Measurements from ENCODE around the gene TRPC4AP.

Gene TRPC4AP

DNA sequence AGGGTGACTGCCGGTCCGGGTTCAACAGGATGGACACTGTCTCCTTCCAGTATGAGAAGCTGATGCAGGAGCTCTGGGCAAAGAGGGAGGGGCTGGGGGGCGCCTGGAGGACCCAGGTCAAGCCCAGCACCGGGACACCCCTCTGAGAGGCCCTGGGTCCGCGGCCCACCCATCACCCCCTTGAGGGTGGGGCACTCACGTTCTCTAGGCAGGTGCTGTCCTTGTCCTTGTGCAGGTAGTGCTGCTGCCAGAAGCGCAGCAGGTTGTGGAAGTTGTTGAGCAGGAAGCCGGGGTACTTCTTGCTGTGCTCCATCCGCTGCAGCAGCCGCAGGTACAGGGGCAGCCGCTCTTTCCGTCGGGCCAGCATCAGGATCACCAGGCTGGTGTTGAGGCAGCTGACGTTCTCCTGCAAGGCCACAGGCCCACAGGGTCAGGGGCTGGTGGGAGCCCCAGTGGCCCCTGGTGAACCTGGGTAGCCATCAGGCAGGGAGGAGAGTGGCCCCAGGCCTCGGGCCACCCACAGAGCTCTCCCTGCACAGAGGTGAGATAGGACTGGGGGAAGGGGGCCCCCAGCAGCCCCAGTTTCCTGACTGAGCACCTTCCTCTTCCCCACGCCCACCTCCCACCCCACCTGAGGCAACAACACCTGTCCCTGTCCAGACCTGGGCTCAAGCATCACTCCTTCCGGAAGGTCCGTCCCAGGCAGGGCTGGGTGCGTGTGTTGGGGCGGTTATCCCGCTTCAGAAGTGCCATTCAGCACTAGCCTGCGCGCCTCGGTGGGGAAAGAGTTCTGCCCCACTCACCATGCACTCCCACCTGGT lies 89.2 kb downstream of the TRPC4AP start:
- DNase-seq (ENCODE audit: low read depth, low spot score), result no peak
- Histone ChIP-seq H3K27me3 (ENCODE audit: control insufficient read depth, insufficient read depth, low read length) (no peaks in the 10 kb centered on the region), H3K27ac (ENCODE audit: low read length) (no peak overlapping the region), H3K36me3 (ENCODE audit: control insufficient read depth, insufficient read depth, low read length) (peaks cover 62% of the 10 kb centered on the region), H3K4me1 (ENCODE audit: control insufficient read depth, insufficient read depth, low read length) (no peaks in the 10 kb centered on the region; the same call in 1 of the 2 replicates), H3K4me3 (ENCODE audit: low read length) (no peak overlapping the region), H3K9me3 (ENCODE audit: control insufficient read depth, insufficient read depth, low read length) (no peaks in the 10 kb centered on the region)
- no CpG with 5 or more reads among the region's 25 CpGs for WGBS (ENCODE audit: insufficient coverage, insufficient read length)

DNA sequence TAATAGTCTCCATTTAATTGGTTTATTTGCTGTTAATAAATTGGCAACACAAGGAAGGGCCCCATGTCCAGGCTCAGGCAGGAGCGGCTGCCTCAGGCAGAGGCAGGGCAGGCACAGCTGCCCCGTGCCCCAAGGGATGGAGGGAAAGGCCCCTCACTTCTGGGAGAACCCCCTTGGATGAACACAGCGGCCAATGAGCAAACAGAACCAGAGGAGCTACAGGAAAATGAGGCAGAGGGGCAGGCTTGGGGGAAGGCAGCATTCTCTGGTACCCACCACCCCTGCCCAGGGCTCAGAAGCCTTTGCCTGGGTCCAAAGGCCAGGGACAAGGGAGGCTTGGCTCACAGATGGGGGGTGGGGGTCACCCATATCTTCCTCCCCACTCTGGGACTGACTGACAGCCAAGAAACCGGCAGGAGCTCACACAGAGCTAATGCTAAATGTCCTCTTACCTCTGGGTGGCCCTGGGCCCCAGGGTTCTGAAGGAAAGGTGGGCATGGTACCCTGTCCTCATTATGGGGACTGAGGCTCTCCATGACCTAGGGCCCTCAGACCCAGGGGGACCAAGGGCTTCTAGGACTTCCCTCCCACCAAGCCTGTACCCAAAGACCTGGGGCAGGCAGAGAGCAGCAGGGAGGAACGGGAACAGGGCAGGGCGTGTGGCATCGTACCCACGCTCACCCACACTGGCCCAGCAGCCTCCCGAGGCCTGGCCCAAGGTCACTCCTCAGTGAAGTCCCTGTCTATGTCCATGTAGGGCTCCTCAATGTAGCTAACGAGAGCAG lies 90.0 kb downstream of the TRPC4AP start:
- H3K4me1 ChIP-seq (ENCODE audit: control insufficient read depth, insufficient read depth, low read length), result no peaks in the 10 kb centered on the region; the same call in 1 of the 2 replicates
- WGBS (ENCODE audit: insufficient coverage, insufficient read length), result no CpG with 5 or more reads among the region's 10 CpGs
- H3K9me3 ChIP-seq (ENCODE audit: control insufficient read depth, insufficient read depth, low read length), result no peaks in the 10 kb centered on the region
- H3K4me3 ChIP-seq (ENCODE audit: low read length), result no peak overlapping the region
- no peaks in the 10 kb centered on the region for H3K27me3 ChIP-seq (ENCODE audit: control insufficient read depth, insufficient read depth, low read length)
- peaks cover 56% of the 10 kb centered on the region for H3K36me3 ChIP-seq (ENCODE audit: control insufficient read depth, insufficient read depth, low read length)
- DNase-seq (ENCODE audit: low read depth, low spot score), result no peak
- H3K27ac ChIP-seq (ENCODE audit: low read length), result no peak overlapping the region

DNA sequence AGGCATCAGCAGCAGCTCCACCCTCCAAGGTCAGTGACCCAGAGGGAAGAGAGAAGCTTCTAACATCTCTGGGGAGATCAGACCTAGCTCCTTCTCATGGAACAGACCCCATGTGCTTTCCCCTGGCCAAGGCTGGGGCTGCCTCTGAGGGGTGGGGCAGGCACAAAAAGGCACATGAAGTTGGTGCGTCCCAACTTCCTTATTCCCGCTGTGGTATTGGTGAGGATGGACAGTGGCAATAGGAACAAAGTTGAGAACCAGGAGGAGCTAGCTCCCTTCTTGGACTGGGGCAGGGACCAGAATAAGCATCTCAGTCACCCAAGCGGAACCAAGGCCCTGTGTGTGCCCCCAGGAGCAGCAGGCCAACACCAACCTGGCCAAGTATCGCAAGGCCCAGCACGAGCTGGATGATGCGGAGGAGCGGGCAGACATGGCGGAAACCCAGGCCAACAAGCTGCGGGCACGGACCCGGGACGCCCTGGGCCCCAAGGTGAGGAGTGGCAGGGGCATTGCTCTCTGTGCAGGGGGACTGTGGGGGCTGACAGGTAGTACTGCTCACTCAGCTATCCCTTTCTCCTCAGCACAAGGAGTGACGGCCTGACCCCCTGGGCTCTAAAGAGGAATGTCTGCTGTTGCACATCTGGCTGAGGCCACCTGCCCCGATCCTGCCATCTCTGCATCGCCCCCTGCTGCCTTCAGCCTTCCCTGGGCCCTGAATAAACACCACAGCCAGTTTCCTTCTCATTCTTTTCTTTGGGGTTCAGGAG lies 90.8 kb downstream of the TRPC4AP start:
- no CpG with 5 or more reads among the region's 15 CpGs for WGBS (ENCODE audit: insufficient coverage, insufficient read length)

DNA sequence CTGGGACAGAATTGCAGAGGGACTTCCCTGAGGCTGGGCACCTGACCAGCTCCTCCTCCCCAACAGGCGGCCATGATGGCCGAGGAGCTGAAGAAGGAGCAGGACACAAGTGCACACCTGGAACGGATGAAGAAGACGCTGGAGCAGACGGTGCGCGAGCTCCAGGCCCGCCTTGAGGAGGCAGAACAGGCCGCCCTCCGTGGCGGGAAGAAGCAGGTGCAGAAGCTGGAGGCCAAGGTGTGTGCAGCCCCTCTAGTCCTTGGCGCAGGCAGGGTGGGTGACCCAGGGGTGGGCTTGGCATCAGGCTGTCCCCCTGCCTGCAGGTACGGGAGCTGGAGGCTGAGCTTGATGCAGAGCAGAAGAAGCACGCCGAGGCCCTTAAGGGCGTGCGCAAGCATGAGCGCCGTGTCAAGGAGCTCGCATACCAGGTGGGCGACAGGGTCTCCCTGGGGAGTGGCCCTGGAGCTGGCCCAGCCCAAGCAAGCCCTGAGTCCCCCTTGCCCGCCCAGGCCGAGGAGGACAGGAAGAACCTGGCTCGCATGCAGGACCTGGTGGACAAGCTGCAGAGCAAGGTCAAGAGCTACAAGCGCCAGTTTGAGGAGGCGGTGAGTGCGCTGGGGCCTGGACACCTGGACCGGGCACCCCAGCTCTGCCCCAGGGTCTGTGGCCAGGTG lies 91.5 kb downstream of the TRPC4AP start:
- no peak for DNase-seq (ENCODE audit: low read depth, low spot score)
- H3K27ac ChIP-seq (ENCODE audit: low read length), result no peak overlapping the region
- H3K36me3 ChIP-seq (ENCODE audit: control insufficient read depth, insufficient read depth, low read length), result peaks cover 53% of the 10 kb centered on the region
- no peaks in the 10 kb centered on the region for H3K9me3 ChIP-seq (ENCODE audit: control insufficient read depth, insufficient read depth, low read length)
- no peaks in the 10 kb centered on the region; the same call in 1 of the 2 replicates for H3K4me1 ChIP-seq (ENCODE audit: control insufficient read depth, insufficient read depth, low read length)
- H3K27me3 ChIP-seq (ENCODE audit: control insufficient read depth, insufficient read depth, low read length), result no peaks in the 10 kb centered on the region
- no CpG with 5 or more reads among the region's 28 CpGs for WGBS (ENCODE audit: insufficient coverage, insufficient read length)
- H3K4me3 ChIP-seq (ENCODE audit: low read length), result no peak overlapping the region

More for the DNA sequence above, 90.8 kb downstream of the TRPC4AP start:
- H3K9me3 ChIP-seq (ENCODE audit: control insufficient read depth, insufficient read depth, low read length), result no peaks in the 10 kb centered on the region
- H3K27me3 ChIP-seq (ENCODE audit: control insufficient read depth, insufficient read depth, low read length), result no peaks in the 10 kb centered on the region
- H3K4me1 ChIP-seq (ENCODE audit: control insufficient read depth, insufficient read depth, low read length), result no peaks in the 10 kb centered on the region; the same call in 1 of the 2 replicates
- H3K36me3 ChIP-seq (ENCODE audit: control insufficient read depth, insufficient read depth, low read length), result peaks cover 56% of the 10 kb centered on the region
- no peak overlapping the region for H3K4me3 ChIP-seq (ENCODE audit: low read length)
- no peak for DNase-seq (ENCODE audit: low read depth, low spot score)
- no peak overlapping the region for H3K27ac ChIP-seq (ENCODE audit: low read length)

DNA sequence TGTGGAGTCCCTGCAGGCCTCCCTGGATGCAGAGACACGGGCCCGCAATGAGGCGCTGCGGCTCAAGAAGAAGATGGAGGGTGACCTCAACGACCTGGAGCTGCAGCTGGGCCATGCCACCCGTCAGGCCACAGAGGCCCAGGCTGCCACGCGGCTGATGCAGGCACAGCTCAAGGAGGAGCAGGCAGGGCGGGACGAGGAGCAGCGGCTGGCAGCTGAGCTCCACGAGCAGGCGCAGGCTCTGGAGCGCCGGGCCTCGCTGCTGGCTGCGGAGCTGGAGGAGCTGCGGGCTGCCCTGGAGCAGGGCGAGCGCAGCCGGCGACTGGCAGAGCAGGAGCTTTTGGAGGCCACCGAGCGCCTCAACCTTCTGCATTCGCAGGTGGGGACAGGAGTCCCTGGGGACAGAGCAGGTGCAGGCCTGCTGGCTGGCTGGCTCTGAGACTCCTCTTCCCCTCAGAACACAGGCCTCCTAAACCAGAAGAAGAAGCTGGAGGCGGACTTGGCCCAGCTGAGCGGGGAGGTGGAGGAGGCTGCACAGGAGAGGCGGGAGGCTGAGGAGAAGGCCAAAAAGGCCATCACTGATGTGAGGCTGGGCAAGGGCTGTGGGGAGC lies 92.2 kb downstream of the TRPC4AP start:
- DNase-seq (ENCODE audit: low read depth, low spot score), result no peak
- Histone ChIP-seq H3K36me3 (ENCODE audit: control insufficient read depth, insufficient read depth, low read length) (peaks cover 48% of the 10 kb centered on the region), H3K27ac (ENCODE audit: low read length) (no peak overlapping the region), H3K4me3 (ENCODE audit: low read length) (no peak overlapping the region), H3K4me1 (ENCODE audit: control insufficient read depth, insufficient read depth, low read length) (no peaks in the 10 kb centered on the region; the same call in 1 of the 2 replicates), H3K27me3 (ENCODE audit: control insufficient read depth, insufficient read depth, low read length) (no peaks in the 10 kb centered on the region), H3K9me3 (ENCODE audit: control insufficient read depth, insufficient read depth, low read length) (no peaks in the 10 kb centered on the region)
- WGBS (ENCODE audit: insufficient coverage, insufficient read length), result no CpG with 5 or more reads among the region's 28 CpGs

DNA sequence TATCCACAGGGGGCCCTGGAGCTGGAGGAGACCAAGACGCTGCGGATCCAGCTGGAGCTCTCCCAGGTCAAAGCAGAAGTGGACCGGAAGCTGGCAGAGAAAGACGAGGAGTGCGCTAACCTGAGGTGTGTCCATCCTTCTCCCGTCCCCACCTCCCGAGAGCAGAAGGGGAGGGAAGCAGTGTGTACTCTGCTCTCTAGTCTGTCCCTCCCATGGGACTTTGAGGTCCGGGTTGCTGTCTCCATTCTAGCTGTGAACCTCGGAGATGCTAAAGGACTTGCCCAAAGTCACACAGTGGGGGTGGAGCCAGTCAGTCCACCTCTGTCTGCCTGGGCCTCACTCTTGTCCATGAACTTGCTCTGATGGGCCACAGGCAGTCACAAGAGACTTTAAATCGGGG lies 92.8 kb downstream of the TRPC4AP start:
- H3K4me1 ChIP-seq (ENCODE audit: control insufficient read depth, insufficient read depth, low read length), result no peaks in the 10 kb centered on the region; the same call in 1 of the 2 replicates
- no CpG with 5 or more reads among the region's 10 CpGs for WGBS (ENCODE audit: insufficient coverage, insufficient read length)
- H3K27me3 ChIP-seq (ENCODE audit: control insufficient read depth, insufficient read depth, low read length), result no peaks in the 10 kb centered on the region
- DNase-seq (ENCODE audit: low read depth, low spot score), result no peak
- no peaks in the 10 kb centered on the region for H3K9me3 ChIP-seq (ENCODE audit: control insufficient read depth, insufficient read depth, low read length)
- peaks cover 42% of the 10 kb centered on the region for H3K36me3 ChIP-seq (ENCODE audit: control insufficient read depth, insufficient read depth, low read length)
- H3K4me3 ChIP-seq (ENCODE audit: low read length), result no peak overlapping the region
- no peak overlapping the region for H3K27ac ChIP-seq (ENCODE audit: low read length)

DNA sequence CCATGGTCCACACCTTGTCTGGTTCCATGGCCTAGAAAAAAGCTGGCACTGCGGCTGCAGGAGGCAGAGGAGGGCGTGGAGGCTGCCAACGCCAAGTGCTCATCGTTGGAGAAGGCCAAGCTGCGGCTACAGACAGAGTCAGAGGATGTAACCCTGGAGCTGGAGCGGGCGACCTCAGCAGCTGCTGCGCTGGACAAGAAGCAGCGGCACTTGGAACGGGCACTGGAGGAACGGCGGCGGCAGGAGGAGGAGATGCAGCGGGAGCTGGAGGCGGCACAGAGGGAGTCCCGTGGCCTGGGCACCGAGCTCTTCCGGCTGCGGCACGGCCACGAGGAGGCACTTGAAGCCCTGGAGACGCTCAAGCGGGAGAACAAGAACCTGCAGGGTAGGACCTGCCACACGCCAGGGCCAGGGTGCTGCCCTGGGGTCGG lies 93.6 kb downstream of the TRPC4AP start:
- Histone ChIP-seq H3K4me3 (ENCODE audit: low read length) (no peak overlapping the region), H3K36me3 (ENCODE audit: control insufficient read depth, insufficient read depth, low read length) (peaks cover 34% of the 10 kb centered on the region), H3K9me3 (ENCODE audit: control insufficient read depth, insufficient read depth, low read length) (no peaks in the 10 kb centered on the region), H3K4me1 (ENCODE audit: control insufficient read depth, insufficient read depth, low read length) (no peaks in the 10 kb centered on the region; the same call in 1 of the 2 replicates), H3K27me3 (ENCODE audit: control insufficient read depth, insufficient read depth, low read length) (no peaks in the 10 kb centered on the region), H3K27ac (ENCODE audit: low read length) (no peak overlapping the region)
- DNase-seq (ENCODE audit: low read depth, low spot score), result no peak
- WGBS (ENCODE audit: insufficient coverage, insufficient read length), result no CpG with 5 or more reads among the region's 25 CpGs

DNA sequence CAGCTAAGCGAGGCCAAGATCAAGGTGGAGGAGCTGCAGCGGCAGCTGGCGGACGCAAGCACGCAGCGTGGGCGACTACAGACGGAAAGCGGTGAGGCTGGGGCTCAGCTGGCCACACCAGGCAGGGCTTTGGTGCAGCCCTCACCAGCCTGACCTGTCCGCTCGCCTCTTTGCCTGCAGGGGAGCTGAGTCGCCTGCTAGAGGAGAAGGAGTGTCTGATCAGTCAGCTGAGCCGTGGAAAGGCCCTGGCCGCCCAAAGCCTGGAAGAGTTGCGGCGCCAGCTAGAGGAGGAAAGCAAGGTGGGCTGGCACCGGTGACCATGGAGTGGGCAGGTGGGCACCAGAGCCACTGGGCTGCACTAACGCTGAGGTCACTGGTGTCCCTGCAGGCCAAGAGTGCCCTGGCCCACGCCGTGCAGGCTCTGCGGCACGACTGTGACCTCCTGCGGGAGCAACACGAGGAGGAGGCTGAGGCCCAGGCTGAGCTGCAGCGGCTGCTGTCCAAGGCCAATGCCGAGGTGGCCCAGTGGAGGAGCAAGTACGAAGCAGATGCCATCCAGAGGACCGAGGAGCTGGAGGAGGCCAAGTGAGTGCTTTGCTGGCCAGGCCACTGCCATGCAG lies 94.2 kb downstream of the TRPC4AP start:
- no peak for DNase-seq (ENCODE audit: low read depth, low spot score)
- WGBS (ENCODE audit: insufficient coverage, insufficient read length), result no CpG with 5 or more reads among the region's 28 CpGs

DNA sequence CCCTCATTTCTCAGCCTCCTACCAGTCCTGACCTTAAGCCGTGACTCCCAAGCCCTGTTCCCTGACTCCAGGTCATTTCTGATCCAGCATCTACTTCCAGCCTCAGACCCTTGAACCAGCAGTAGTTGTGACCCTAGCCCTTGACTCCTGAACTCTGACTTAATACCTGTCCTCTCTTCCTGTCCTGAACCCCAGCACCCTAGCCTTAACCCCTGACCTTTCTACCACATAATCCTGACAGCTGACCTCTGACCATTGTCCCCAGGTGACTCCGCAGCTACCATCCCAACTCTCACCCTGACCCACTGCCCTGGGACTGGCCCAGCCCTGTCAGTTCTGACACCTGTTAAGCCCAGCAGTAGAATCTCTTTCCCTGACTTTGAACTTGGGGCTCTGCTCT lies 94.8 kb downstream of the TRPC4AP start:
- no peak overlapping the region for H3K4me3 ChIP-seq (ENCODE audit: low read length)
- DNase-seq (ENCODE audit: low read depth, low spot score), result no peak
- H3K27ac ChIP-seq (ENCODE audit: low read length), result no peak overlapping the region
- WGBS (ENCODE audit: insufficient coverage, insufficient read length), result no CpG with 5 or more reads among the region's 2 CpGs
- peaks cover 23% of the 10 kb centered on the region for H3K36me3 ChIP-seq (ENCODE audit: control insufficient read depth, insufficient read depth, low read length)
- H3K27me3 ChIP-seq (ENCODE audit: control insufficient read depth, insufficient read depth, low read length), result no peaks in the 10 kb centered on the region
- no peaks in the 10 kb centered on the region for H3K9me3 ChIP-seq (ENCODE audit: control insufficient read depth, insufficient read depth, low read length)
- no peaks in the 10 kb centered on the region; the same call in 1 of the 2 replicates for H3K4me1 ChIP-seq (ENCODE audit: control insufficient read depth, insufficient read depth, low read length)

More for the DNA sequence above, 94.2 kb downstream of the TRPC4AP start:
- Histone ChIP-seq H3K9me3 (ENCODE audit: control insufficient read depth, insufficient read depth, low read length) (no peaks in the 10 kb centered on the region), H3K27ac (ENCODE audit: low read length) (no peak overlapping the region), H3K27me3 (ENCODE audit: control insufficient read depth, insufficient read depth, low read length) (no peaks in the 10 kb centered on the region), H3K4me3 (ENCODE audit: low read length) (no peak overlapping the region), H3K4me1 (ENCODE audit: control insufficient read depth, insufficient read depth, low read length) (no peaks in the 10 kb centered on the region; the same call in 1 of the 2 replicates), H3K36me3 (ENCODE audit: control insufficient read depth, insufficient read depth, low read length) (peaks cover 30% of the 10 kb centered on the region)
